Endothelial cell of umbilical vein (primary cell): Measurements from ENCODE around the gene MIA.

Experiments used
- EZH2 ChIP-seq: IDR thresholded peaks from 2 replicates; pipeline ENCODE4 v1.6.1; 2012; ENCODE audit warnings: borderline replicate concordance, low read depth, mild to moderate bottlenecking, moderate library complexity, low read length, inconsistent platforms; ENCODE audit not compliant: severe bottlenecking
- FOS ChIP-seq: IDR thresholded peaks from 2 replicates; pipeline ENCODE4 v1.6.1; 2011; ENCODE audit warnings: mild to moderate bottlenecking, low read length, moderate library complexity, borderline replicate concordance; ENCODE audit not compliant: insufficient read depth
- GATA2 ChIP-seq: IDR thresholded peaks from 2 replicates; pipeline ENCODE4 v1.7.0; 2011; ENCODE audit warnings: low read depth, mild to moderate bottlenecking, moderate library complexity, mixed read lengths, low read length; ENCODE audit not compliant: insufficient read length, insufficient read depth
- JUN ChIP-seq: IDR thresholded peaks from 2 replicates; pipeline ENCODE4 v1.6.1; 2011; ENCODE audit warnings: borderline replicate concordance, low read depth; ENCODE audit not compliant: insufficient read length, insufficient read depth
- MYC ChIP-seq: IDR thresholded peaks from one replicate; pipeline ENCODE4 v1.6.1; 2011; ENCODE audit warnings: mild to moderate bottlenecking, low read depth, low read length
- POLR2A ChIP-seq: IDR thresholded peaks from 2 replicates; pipeline ENCODE4 v1.6.1; 2012; ENCODE audit warnings: low read depth, mild to moderate bottlenecking, control low read depth, low read length
- POLR2AphosphoS5 ChIP-seq: IDR thresholded peaks from 2 replicates; pipeline ENCODE4 v1.6.1; 2012; ENCODE audit warnings: low read depth, mild to moderate bottlenecking, control low read depth, low read length, moderate library complexity; ENCODE audit not compliant: insufficient read depth
- TF ChIP-seq, protein P1 (sequence below), 2 donors: IDR thresholded peaks; 1 replicate in 1 of 2; 2 replicates in 1 of 2; pipeline ENCODE4 v1.5.1; 2011; ENCODE audit warnings: low read length in 2 of 2, mild to moderate bottlenecking in 2 of 2, moderate library complexity in 2 of 2, control low read depth in 1 of 2, inconsistent platforms in 1 of 2, low read depth in 1 of 2; ENCODE audit not compliant: insufficient read depth in 1 of 2; ENCODE audit errors: extremely low read depth in 1 of 2
- TF ChIP-seq, protein P2 (sequence below): IDR thresholded peaks from 2 replicates; pipeline ENCODE4 v1.6.1; 2011; ENCODE audit not compliant: insufficient read depth, insufficient read length

DNA sequence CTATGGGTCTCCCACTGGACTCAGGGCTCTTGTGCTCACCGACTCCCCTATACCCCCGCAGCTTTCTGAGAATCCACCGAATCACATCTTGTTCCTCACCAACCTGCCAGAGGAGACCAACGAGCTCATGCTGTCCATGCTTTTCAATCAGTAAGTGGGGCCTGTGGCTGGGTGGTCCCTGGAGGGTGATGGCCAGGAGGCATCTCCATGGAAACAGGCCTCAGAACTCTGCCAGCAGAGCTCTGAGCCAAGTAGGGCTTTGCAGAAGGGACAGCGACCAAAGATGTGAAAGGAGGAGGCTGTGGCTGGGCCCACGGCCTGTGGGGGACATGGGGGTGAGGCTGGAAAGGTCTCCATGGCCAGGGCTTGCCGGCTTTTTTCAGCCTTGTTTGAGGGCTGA lies 11.8 kb upstream of the MIA start:
- TF ChIP-seq, protein P1, sequence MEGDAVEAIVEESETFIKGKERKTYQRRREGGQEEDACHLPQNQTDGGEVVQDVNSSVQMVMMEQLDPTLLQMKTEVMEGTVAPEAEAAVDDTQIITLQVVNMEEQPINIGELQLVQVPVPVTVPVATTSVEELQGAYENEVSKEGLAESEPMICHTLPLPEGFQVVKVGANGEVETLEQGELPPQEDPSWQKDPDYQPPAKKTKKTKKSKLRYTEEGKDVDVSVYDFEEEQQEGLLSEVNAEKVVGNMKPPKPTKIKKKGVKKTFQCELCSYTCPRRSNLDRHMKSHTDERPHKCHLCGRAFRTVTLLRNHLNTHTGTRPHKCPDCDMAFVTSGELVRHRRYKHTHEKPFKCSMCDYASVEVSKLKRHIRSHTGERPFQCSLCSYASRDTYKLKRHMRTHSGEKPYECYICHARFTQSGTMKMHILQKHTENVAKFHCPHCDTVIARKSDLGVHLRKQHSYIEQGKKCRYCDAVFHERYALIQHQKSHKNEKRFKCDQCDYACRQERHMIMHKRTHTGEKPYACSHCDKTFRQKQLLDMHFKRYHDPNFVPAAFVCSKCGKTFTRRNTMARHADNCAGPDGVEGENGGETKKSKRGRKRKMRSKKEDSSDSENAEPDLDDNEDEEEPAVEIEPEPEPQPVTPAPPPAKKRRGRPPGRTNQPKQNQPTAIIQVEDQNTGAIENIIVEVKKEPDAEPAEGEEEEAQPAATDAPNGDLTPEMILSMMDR (IDR thresholded peaks at IDR 0.05; ENCODE audit: extremely low read depth in 1 of 2, insufficient read depth in 1 of 2, low read depth in 1 of 2, low read length in 2 of 2): no peak
- no peak for TF ChIP-seq POLR2A
- TF ChIP-seq, protein P2, sequence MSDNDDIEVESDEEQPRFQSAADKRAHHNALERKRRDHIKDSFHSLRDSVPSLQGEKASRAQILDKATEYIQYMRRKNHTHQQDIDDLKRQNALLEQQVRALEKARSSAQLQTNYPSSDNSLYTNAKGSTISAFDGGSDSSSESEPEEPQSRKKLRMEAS: no peak
- no peak for TF ChIP-seq EZH2
- no peak for TF ChIP-seq FOS
- no peak for TF ChIP-seq POLR2AphosphoS5
- no peak for TF ChIP-seq MYC
- no peak for TF ChIP-seq JUN
- no peak for TF ChIP-seq GATA2
